Retina (tissue), 1 donor: ENCODE results near the gene COL11A2.
A peak's percentile ranks its signal among the peaks of the same experiment; 100 is the strongest.
"Not testable (repeated sequence)": the region's sequence is repeated elsewhere in the genome, so short reads cannot be mapped to it uniquely, and the experiment has no call there.

Source experiments
- DNase-seq: peaks from one replicate; pipeline ENCODE4 v3.0.0-alpha.2; 2016

Gene COL11A2

DNA sequence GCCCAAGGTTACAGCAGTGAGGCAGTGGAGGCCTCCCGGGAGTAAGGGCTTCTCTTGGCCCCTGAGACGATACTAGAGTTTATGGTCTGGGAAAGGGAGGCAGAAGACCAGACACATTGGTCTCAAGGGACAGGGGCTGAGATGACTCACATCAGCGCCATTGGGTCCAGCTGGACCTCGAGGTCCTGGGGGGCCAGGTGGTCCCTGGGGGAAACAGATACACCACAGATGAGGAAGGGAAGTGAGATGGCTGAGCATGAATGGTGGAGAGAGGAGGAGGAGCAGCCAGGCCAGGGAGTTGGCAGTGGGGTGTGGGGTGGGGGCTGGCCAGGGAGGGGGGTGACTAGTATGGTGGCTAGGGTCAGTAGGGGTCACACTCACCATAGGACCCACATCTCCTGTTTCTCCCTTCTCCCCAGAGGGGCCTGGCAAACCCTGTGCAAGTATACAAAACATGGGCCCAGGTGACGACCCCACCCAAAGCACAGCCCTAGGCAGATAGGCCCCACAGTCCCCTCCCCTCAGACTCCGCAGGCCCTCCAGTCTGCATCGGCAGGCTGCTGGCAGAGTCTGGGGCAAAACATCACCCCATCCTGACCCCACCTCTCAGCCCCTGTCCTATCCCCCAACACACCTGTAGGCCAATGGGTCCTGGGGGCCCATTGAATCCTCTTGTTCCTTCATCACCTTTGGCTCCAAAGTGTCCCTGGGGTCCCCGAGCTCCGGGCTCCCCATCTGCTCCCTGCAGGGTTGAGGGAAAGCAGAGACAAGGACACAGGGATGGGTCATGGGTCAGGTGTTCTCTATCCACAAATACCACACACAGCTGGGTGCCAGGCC, 21.9 kb downstream of the COL11A2 start:
- no peak for DNase-seq

DNA sequence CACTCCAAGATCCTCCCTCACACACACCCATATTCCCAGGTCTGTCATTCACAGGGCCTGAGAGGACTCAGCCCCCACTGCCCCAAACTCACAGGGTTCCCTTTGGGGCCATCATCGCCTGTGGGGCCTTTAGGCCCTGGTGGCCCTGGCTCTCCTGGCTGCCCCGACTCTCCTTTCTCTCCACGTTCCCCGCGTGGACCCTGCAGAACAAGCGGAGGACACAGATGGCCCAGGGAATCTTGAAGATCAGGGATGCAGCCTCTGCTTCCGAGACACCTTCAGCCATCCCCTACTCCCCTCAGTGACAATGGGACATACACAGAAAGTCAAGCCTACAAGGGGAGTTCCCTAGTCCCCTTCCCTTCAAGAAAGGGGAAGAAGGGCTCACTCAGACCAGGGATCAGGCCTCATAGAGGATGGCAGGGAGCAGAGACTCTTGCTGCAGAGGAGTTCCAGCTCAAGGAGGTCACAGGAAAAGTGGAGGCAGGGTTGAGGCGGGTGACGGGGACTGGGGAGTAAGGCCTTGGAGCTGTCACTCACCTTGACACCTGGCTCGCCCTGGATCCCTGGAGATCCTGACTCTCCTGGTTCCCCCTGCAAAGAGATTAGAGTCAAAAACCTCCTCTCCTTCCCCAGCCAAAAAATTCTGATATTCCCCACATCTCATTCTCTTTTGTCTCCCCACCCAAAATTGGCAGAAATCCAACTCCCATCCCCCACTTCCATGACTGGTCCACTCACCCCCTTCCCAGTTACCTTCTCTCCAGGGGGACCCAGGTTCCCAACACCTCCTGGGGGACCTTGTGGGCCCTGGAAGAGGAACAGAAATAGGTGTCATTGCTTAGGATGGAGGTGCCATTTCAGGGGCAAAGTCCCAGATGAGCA, 22.7 kb downstream of the COL11A2 start:
- DNase-seq = no peak

DNA sequence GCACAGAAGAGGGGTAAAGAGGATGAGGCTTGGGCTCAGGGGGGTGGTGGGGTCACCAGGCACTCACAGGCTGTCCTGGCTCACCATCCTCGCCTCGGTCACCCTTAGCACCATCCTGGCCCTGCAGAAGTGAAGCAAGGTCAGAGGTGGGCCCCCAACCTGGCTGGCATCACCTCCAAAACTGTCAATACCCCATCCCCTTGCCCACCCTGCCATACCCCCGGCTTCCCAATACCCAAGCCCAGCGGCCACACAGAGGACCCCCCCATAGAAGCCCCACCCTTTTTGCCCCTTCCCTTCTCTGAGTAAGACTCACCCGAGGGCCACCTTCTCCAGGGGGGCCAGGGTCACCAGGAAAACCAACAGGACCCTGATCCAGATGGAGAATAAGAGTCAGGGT, 23.6 kb downstream of the COL11A2 start:
- no peak for DNase-seq

DNA sequence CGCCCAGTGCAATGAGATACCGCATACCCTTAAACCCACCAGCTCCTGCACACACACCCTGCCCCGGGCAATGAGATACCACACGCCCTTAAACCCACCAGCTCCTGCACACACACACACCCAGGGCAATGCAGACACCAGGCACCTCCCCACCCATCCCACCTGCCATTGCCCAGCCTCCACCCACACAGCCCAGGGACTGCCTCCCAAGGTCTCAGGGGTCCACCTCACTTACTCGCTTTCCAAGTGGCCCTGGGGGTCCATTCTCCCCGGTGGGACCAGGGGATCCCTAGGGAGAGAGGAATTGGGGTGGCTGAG, 24.0 kb downstream of the COL11A2 start:
- no peak for DNase-seq

DNA sequence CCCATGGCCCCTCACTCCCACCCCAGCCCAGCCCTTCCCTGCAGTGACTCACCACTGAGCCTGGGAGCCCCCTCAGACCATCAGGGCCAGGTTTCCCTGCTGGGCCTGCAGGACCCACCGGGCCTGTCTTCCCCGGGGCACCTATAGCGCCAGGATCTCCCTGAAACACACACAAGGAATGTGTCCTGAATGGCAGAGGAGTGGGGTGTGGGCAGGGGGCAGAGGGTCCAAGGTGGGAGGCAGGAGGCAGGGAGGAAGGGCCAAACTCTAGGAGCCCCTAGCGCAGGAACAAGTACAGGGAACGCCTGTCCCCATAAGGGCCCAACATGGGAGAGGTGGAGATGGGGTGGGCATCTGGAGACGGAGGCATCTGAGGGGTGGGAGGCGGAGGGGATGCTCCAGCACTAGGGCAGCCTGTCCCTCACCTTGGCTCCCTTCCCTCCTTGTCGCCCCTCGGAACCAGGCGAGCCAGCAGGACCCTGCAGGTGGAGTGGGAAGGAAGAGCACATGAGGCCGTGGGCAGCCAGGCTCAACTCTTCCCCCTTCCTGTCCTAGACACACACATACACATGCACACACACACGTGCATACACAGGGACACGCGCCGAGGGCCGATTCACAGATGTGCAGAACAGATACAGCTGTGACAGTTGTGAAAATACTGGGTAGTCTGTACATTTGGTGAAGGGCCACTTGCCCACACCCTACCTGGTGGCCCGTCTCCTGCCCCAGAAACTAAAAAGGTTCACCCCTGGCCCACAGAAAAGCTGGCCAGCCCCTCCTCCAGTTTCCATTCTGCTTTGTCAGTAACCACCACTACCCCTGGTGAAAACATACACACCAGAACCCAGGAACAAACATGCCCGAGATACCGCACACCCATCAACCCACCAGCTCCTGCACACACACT, 24.6 kb downstream of the COL11A2 start:
- DNase-seq = no peak

DNA sequence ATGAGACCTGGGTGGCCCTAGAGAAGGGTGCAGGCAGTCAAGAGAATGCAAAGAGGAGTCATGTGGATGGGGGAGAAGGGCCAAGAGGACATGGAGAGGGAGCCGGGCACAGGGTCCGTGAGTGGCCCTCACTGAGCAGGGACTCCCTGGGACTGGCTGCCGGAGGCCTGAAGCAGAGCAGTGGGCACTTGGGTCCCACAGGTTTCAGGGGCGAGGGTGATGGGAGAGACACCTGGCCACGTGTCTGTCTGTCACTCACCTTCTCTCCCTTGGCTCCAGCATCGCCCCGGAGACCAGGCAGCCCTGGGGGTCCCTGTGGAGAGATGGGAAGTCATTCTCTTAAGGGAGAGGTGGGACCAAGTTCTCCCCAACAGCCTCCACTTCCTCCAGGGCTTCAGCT, 25.5 kb downstream of the COL11A2 start:
- DNase-seq = no peak

DNA sequence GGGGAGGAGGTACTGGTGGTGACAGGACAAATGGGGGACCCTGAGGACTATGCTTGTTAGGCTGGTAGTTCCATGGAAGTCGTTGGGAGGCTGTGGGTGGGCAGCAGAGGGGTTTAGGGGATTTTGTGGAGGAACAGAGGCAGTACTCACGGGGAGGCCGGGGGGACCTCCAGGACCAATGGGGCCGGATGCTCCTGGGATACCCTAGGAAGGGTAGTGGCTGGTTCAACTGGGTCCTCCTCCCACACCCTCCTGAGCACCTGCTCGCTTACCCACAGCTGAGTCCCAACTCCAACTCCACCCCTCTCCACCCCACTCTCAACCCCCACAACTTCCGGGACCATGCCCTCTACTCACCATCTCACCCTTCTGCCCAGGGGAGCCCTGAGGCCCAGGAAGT, 25.9 kb downstream of the COL11A2 start:
- DNase-seq = no peak

DNA sequence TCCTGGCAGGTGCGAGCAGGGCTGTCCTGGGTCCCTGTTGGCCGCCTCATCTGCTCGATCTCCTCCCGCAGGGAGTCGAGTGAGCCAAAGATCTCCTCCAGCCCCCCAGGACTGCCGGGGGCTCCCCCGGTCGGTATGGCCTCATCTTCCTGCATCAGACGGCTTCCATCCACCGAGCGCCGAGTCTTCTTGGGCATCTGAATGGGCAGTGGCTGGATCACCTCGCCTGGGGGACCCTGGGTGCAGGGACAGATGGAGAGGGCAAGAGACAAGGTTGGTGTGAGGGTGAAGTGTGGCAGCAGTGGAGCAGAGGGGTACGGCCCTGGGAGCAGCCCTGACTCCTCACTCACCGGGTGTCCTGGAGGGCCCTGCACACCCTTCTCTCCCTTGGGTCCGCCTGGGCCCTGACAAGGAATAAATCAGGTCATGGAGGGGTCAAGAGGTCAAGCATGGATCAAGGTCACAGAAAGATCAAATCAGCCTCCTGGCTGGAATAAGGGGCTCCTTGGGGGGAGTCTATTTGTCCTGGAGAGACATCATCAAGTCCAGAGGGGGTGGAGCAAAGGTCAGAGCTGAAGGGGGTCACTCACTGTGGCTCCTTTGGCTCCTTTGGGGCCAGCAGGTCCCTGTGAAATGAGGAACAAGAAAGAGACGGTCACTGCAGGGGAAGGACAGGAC, 26.5 kb downstream of the COL11A2 start:
- DNase-seq = no peak

DNA sequence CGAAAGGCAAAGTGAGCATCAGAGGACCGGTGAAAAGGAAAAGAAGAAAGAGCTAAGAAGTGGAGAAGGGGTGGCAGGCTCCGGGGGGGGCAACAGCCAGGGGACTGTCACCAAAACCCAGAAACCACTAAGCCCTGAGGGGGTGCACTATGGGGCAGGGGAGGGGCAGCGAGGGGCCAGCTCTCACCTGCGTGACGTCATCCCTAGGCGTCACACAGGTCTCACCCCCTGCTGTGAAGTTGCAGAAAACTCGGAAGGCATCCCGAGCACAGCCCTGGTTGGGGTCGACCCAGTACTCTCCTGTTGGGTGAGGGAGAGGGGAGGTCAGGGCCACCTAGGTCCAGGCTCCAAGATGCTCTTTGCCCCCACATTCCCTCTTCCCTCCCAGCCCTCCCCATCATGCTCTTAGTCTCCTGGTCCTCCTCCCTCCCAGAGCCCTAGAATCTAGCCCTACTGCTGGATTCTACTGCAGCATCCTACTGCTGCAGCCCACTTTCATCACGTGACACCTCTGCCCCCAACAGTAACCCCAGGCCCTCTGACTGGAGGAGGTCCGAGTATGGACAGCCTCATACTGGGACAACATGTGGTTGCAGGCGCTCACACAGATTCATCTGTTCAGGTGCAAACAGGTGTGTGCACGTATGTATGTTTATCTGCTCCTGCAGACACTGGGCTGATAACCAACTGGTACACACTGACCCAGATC, 27.4 kb downstream of the COL11A2 start:
- no peak for DNase-seq

DNA sequence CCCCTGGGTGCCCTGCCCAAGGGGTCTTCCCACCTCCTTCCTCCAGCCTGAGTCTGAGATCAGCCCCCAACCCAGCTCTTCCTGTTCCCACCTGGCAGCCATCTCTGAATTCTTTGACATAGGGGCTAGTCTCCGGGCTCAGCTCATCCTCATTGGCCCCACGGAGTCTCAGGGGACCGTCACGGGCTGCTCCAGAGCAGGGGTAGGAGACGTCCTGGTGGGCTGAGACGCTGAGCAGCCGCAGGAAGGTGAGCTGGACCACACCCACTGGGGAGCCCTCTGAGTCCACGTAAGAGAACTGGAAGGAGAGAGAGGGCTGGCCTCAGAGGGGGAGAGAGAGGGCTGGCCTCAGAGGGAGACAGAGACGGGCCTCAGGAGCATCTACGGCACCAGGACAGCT, 28.1 kb downstream of the COL11A2 start:
- DNase-seq = no peak

DNA sequence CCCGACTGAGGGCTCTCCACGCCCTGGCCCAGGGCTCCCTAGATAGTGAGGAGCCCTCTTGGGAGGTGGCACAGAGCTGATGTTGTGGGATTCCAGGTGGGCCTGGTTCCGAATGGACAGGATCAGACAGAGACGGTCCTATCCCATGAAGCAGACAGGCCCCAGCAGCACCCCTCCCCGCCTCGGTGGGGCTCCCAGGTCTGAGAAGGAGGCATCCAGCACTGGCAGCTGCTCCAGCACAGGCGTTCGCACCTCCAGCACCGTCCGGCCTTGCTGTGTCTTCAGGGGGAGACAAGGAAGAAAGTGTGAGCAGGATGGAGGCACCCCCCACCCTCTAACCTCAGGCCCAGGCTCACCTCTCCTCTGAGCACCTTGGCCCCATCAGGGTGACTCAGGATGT, 28.7 kb downstream of the COL11A2 start:
- DNase-seq = no peak

DNA sequence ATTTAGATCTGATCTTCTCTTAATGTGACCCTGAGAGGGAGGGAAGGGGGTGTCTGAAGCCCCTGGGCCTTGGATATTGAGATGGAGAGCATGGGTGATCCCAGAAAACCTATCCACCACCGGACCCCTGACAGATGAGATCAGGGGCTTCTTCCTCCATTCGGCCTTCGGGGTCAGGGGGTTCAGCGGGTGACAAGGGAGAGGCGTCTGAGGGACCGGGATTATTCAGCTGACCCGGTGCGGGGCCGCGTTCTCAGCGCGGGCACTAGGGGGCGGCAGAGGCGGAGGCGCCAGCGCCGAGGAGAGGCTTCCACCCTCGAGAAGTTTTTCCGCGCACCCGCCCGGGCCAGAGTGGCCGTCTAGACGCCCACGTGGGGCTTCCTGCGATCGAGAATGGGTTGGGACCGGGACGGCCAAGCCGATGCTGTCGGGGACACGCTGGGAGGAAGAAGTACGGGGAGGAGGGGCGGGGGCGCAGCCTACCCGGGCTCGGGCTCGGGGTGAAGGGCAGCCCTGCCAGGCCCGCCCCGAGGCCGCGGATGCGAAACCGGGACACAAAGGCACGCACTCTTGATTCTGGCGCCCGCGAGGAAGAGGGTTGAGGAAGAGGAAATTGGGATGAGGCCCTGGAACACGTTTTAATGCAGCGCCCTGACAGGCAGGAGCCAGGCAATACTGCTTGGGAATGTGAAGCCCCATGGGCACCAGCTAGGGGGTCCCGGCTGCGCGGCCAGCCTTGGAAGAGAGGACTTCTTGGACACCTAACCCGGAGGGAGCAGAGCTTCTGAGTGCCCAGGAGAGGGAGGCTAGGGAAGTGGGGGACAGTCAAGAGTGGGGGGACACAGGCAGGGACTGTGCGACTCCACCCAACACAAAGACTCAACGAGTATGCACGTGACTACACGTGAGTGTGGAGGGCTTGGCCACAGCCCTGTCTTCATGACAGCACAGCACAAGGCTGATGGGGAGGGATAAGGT, 30.6 kb downstream of the COL11A2 start:
- DNase-seq = peak; percentile 90

DNA sequence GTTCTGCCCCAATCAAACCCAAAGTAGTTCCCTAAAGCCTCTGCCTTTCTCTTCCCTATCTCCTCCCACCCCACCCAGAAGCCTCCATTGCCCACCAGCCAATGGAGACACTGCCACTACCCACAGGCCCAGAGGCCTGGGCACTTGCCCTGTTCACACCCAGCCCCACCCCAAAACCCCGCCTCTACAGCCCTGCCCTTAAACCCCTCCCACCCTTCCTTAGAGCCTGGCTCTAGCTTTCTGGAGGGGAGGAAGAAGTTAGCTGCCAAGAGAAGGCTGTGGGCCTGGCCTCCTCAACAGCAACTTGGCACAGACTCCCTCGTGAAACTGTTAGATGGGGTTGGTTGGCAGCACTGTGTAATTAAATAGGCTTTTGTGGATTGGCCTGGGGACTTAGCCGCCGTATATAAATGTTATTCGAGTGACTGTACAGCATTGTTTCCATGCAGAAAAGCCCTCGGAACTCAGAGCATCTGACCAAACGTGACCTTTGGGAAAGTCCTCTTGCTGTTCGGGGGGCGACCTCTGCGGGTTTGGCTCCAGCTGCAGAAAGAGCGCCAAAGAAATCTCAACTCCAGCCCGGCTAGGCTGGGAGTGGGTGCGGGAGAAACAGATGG, 31.4 kb downstream of the COL11A2 start:
- DNase-seq = no peak

DNA sequence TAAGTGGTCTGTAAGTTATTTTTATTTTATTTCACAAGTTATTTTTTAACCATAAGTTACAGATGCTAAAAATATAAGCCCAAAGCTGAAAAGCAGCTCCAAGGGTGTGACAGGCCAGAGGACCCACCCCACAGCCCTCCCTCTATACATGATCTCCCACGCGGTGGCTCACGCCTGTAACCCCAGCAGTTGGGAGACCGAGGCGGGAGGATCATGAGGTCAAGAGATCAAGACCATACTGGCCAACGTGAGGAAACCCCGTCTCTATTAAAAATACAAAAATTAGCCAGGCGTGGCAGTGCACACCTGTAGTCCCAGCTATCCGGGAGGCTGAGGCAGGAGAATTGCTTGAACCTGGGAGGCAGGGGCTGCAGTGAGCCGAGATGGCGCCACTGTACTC, 32.2 kb downstream of the COL11A2 start:
- no peak for DNase-seq

DNA sequence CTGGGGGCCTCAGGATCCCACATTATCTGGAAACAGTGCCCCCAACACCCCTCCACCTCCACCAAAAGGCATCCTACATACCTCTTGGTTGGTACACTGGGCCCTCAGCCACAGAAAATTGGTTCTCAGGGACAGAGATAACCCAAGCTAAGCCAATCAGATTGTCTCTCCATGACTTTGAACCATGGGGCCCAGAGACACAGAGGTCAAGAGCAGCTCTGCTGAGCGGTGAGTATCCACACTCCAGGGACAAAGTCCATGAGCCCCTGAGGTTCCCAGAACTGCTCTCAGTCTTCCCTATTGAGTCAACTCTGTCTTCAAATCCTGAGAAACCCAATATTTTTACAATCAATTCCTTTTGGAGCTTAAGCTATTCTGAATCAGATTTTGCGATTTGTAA, 35.3 kb downstream of the COL11A2 start:
- DNase-seq = no peak

DNA sequence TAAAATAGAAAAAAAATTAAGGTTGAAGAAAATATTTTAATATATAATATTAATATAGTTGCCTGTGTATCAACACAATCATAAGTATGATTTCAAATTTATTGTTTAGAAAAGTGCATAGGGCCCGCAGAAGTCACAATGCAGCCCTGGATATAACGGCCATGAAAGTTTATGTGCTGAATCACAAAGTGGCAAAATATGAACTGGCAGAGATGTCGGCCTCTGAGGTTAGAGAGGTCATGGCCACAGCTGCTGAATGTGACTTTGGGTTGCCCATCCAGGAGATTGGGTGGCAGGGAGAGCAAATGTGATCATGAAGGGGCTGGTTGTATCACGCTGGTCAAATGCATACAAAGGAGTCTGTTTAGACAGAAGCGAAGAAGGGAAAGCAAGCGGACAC, 35.7 kb downstream of the COL11A2 start:
- no peak for DNase-seq

DNA sequence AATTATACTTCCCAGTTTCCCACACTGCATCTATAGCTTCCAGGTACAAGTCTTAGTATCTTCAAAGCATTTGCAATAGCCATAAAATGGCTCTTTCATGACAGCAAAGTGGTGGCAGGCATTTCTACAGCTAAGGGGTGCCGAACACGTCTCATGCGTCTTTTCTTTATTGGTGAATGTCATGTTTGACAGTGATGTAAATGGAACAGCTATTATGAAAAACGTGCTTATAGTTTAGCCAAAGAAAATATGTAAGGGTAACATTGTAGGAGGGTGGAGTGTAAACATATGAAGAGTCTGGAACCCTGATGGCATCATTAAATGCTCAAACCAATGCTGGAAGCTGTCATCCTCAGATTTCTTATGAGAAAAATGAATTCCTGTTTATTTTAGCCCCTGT, 37.9 kb downstream of the COL11A2 start:
- DNase-seq = no peak

DNA sequence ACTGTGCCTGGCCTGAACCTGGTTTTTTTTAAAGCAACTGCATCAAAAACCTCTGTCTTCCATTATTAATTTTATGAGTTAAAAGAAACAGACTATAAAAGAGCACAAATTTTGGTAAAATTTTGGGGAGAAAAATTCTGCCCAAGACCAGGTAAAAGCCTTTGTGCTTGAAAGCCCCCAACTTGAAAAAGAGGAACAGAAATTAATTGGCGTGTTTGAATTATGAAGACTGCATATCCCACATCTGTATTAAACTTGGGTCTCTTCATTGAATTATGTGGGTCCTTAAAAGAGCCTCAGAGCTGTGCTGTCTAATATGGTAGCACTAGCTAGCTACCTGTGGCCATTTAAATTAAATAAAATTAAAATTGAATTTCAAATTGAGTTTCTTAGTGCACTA, 41.2 kb downstream of the COL11A2 start:
- DNase-seq = no peak

DNA sequence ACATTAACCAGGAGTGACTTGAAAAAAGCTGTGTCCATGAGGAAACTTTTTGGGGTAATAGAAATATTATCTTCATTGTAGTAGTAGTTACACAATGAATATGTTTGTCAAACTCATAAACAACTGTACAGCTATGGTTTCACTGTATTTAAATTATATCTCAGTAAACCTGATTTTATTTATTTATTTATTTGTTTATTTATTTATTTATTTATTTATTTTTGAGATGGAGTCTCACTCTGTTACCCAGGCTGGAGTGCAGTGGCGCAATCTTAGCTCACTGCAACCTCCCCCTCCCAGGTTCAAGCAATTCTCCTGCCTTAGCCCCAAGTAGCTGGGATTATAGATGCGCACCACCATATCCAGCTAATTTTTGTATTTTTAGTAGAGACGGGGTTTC, 41.7 kb downstream of the COL11A2 start:
- DNase-seq = not testable (repeated sequence)
